ENCODE measurements around the gene NUTM1. TPM values are rescaled to one million over a fixed set of nuclear protein-coding genes. Genes with fewer than 3 reads are reported as not detected.

NUTM1 gene
- total and polyA plus RNA-seq, 2 of the 13 experiments (the other 11 are each of a cell fraction or from before 2014, with no cell fraction given), result not detected

DNA sequence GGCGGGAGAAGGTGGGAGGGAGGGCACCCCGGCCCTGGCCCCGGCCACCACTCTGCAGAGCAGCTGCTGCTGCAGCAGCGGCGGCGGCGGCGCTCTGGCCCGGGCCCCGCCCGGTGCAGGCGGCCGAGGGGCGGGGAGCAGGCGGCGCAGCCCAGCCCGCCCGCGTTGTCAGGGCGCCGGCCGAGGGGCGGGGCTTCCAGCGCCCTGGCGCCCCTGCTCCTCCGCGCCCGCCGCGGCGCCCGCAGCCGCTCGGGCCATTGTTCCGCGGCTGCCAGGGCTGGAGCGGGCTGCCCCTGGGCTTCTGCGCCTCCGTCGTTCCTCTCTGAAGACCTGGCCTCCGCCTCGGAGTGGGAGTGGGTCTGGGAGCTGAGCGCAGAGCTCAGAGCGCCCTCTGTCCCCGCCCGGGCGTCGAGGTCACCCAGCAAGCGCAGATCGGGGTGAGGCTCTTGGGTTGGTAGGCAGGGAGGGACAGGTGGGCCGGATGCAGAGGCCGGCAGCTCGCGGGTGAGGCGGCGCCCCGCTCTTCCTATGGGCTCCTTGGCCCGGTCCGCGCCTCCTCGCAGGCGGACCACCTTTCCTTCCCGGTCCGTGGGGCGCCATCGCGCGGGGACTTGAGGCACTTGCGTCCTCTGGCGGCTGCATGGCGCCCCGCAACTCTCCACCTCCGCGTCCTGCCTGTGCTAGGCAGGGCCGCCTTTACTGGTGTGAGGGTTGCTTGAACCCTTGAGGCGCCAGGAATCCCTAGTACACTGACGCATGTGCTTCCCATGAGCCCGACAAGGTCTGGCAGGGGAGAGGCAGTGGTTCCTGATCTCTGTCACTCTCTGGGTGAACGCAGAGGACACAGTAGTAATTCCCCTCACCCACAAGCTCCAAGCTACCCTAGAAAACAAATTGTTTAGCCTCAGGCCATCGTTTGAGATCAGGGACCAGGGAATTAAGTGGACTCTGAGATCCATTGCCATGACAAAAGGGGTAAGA is 24.3 kb downstream of the NUTM1 start, which contains the start of gene LPCAT4 (continued):
- TF ChIP-seq, protein P1, sequence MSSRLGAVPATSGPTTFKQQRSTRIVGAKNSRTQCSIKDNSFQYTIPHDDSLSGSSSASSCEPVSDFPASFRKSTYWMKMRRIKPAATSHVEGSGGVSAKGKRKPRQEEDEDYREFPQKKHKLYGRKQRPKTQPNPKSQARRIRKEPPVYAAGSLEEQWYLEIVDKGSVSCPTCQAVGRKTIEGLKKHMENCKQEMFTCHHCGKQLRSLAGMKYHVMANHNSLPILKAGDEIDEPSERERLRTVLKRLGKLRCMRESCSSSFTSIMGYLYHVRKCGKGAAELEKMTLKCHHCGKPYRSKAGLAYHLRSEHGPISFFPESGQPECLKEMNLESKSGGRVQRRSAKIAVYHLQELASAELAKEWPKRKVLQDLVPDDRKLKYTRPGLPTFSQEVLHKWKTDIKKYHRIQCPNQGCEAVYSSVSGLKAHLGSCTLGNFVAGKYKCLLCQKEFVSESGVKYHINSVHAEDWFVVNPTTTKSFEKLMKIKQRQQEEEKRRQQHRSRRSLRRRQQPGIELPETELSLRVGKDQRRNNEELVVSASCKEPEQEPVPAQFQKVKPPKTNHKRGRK (CRISPR knock-in tag; IDR thresholded peaks at IDR 0.05), result no peak
- TF ChIP-seq ZNF616 (CRISPR knock-in tag; IDR thresholded peaks at IDR 0.05; ENCODE audit: low read depth) (no peak), ZNF562 (CRISPR knock-in tag; IDR thresholded peaks at IDR 0.05; ENCODE audit: borderline replicate concordance) (no peak), MIER2 (CRISPR knock-in tag; IDR thresholded peaks at IDR 0.05) (no peak; the same call in 1 of the 2 replicates), NR3C1 (CRISPR knock-in tag; IDR thresholded peaks at IDR 0.05) (no peak), ZNF383 (CRISPR knock-in tag; IDR thresholded peaks at IDR 0.05; ENCODE audit: borderline replicate concordance) (no peak), SAP130 (CRISPR knock-in tag; IDR thresholded peaks at IDR 0.05; ENCODE audit: low read depth) (peak; percentile 67), POLR2AphosphoS5 (IDR thresholded peaks at IDR 0.05; ENCODE audit: low read depth, low read length) (peak; percentile 81), ZNF441 (CRISPR knock-in tag; IDR thresholded peaks at IDR 0.05; ENCODE audit: borderline replicate concordance) (peak; percentile 81; the same call in 1 of the 2 replicates), ZNF609 (CRISPR knock-in tag; IDR thresholded peaks at IDR 0.05; ENCODE audit: borderline replicate concordance) (no peak), ZNF136 (CRISPR knock-in tag; IDR thresholded peaks at IDR 0.05; ENCODE audit: low read depth) (no peak), TAF1 (CRISPR knock-in tag; IDR thresholded peaks at IDR 0.05) (peak; percentile 89), ZNF142 (CRISPR knock-in tag; IDR thresholded peaks at IDR 0.05) (0 out of 2 replicates have a peak, but pooled peaks have one; percentile 30)
- TF ChIP-seq, protein P2, sequence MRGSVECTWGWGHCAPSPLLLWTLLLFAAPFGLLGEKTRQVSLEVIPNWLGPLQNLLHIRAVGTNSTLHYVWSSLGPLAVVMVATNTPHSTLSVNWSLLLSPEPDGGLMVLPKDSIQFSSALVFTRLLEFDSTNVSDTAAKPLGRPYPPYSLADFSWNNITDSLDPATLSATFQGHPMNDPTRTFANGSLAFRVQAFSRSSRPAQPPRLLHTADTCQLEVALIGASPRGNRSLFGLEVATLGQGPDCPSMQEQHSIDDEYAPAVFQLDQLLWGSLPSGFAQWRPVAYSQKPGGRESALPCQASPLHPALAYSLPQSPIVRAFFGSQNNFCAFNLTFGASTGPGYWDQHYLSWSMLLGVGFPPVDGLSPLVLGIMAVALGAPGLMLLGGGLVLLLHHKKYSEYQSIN (CRISPR knock-in tag; IDR thresholded peaks at IDR 0.05; ENCODE audit: borderline replicate concordance), result no peak
